ENCODE measurements around the gene RFPL2.
"Not testable (repeated sequence)": the region's sequence is repeated elsewhere in the genome, so short reads cannot be mapped to it uniquely, and the experiment has no call there.

The RFPL2 gene

DNA sequence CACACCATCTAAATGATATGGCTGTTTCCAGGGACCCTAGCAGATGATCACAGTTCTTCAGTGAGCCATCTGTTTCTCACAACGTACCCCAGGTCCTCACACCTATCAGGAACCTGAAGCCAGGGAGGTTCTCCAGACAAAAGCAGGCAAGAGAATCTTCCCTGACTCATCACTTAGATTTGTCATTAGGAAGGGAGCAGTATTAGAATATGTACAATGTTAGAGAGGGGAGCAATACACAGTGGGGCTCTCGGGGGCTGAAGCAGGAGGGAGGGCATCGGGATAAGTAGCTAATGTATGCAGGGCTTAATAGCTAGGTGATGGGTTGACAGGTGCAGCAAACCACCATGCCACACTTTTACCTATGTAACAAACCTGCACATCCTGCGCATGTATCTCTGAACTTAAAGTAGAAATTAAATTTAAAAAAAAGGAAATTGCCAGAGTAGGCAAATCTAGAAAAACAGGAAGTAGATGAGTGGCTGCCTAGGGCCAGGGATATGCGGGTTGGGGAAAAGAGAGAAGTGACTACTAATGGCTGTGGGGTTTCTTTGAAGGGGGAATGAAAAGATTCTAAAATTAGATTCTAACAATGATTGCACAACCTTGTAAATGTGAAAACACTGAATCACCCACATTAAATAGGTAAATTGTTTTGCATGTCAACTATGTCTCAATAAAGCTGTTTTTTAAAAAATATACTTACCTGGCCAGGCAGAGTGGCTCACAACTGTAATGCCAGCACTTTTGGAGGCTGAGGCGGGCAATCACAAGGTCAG is 60.2 kb downstream of the RFPL2 start:
- TF ChIP-seq, protein P1, sequence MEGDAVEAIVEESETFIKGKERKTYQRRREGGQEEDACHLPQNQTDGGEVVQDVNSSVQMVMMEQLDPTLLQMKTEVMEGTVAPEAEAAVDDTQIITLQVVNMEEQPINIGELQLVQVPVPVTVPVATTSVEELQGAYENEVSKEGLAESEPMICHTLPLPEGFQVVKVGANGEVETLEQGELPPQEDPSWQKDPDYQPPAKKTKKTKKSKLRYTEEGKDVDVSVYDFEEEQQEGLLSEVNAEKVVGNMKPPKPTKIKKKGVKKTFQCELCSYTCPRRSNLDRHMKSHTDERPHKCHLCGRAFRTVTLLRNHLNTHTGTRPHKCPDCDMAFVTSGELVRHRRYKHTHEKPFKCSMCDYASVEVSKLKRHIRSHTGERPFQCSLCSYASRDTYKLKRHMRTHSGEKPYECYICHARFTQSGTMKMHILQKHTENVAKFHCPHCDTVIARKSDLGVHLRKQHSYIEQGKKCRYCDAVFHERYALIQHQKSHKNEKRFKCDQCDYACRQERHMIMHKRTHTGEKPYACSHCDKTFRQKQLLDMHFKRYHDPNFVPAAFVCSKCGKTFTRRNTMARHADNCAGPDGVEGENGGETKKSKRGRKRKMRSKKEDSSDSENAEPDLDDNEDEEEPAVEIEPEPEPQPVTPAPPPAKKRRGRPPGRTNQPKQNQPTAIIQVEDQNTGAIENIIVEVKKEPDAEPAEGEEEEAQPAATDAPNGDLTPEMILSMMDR (conservative IDR thresholded peaks at IDR 0.05) = no peak
- no peak overlapping the region for H3K27ac ChIP-seq

DNA sequence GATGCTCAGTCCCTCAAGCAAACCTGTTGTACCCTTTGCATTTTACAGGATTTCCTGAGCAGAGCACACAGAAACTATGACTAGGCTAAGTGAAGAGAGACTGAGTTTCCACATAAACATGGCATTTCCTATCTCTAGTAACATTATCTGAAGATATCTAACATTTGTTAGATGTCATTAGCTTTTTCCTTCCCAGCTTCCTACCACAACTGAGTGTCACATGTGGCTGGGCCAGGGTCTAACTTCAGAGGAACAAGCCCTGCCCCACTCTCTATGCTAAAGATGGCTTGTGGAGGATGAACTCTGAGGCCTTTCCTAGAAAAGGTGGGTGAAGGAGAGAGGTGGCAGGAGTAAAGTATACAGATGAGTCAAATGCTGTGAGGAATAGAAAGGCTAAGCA is 62.3 kb downstream of the RFPL2 start:
- H3K27ac ChIP-seq = no peak overlapping the region
- TF ChIP-seq, protein P1 (conservative IDR thresholded peaks at IDR 0.05) = no peak

DNA sequence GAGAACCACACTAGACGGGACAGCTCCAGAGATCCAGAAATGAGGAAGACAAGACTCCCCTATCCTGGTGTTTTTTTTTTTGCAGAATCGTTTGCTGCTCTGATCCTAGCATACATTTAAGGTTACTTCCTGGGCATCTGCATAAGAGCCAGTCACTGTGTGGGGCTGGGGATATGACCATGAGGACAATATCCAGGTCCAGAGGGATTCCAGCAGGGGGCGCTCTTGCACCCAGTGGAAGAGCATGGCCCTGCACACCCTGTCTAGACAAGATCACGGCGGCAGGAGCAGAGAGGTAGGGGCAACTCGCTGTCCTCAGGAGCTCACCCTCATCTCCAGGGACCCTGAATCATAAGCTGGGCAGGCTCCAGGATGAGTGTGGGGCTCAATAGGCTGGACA is 64.2 kb downstream of the RFPL2 start:
- not testable (repeated sequence) for H3K27ac ChIP-seq

Data from VCaP (cell line).